Measurements from ENCODE around the gene RPL18.
"Not testable (repeated sequence)": the region's sequence is repeated elsewhere in the genome, so short reads cannot be mapped to it uniquely, and the experiment has no call there.

RPL18 gene

GRCh38 chr19:48618916-48619691, at the start of gene RPL18, which contains the start of gene SPHK2:
Gene RPL18, minus strand, starts transcription at chr19:48619178. Its CDS starts 35 bp downstream, at chr19:48619143.
Gene SPHK2, plus strand, starts transcription at chr19:48619506. Its CDS starts 1,009 bp downstream, at chr19:48620515.
- DNase-seq (ENCODE audit: low read depth): peak; percentile 93

- DNase-seq (ENCODE audit: low read depth): no peak
Observed at GRCh38 chr19:48668761-48669160, 49.8 kb upstream of the RPL18 start.

DNA sequence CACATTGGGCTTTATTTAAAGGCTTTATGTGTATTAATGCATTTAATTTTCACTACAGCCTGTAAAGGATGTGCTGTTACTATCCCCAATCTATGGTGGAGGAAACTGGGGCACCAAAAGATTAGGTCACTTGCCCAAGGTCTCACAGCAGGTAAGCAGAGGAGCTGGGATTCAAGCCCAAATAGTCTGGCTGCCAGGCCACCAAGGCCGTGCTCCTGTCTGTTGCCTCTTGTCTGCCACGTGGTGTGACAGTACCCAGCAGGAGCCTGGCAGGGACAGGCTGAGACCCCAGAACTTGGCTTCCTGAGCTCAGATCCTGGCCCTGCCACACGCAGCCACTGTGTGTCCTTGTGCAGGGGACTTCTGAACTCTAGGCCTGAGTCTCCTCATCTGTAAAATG, 49.4 kb upstream of the RPL18 start:
- DNase-seq (ENCODE audit: low read depth): no peak

DNA sequence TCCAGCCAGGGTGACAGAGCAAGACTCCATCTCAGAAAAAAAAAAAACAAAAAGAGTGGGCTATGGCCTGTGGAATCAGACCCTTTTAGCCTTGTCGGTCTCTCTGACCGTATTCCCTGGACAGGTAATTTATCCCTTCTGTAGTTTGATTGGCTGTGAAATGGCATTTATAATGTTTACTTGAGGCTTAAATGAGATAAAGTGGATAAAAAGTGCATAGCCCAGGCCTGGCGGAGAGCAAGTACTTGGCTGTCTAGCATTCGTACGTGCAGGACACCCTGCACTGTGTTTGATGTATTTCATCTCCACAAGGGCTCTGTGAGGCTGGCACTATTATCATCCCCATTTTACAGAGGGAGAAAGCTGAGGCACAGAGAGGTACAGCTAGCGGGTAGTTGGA, 46.8 kb upstream of the RPL18 start:
- DNase-seq (ENCODE audit: low read depth): no peak

- no peak for DNase-seq (ENCODE audit: low read depth)
Observed at GRCh38 chr19:48664476-48664875, 45.5 kb upstream of the RPL18 start.

- no peak for DNase-seq (ENCODE audit: low read depth)
Observed at GRCh38 chr19:48663667-48664066, 44.7 kb upstream of the RPL18 start.

GRCh38 chr19:48661711-48662090, 42.7 kb upstream of the RPL18 start:
- DNase-seq (ENCODE audit: low read depth): no peak

DNA sequence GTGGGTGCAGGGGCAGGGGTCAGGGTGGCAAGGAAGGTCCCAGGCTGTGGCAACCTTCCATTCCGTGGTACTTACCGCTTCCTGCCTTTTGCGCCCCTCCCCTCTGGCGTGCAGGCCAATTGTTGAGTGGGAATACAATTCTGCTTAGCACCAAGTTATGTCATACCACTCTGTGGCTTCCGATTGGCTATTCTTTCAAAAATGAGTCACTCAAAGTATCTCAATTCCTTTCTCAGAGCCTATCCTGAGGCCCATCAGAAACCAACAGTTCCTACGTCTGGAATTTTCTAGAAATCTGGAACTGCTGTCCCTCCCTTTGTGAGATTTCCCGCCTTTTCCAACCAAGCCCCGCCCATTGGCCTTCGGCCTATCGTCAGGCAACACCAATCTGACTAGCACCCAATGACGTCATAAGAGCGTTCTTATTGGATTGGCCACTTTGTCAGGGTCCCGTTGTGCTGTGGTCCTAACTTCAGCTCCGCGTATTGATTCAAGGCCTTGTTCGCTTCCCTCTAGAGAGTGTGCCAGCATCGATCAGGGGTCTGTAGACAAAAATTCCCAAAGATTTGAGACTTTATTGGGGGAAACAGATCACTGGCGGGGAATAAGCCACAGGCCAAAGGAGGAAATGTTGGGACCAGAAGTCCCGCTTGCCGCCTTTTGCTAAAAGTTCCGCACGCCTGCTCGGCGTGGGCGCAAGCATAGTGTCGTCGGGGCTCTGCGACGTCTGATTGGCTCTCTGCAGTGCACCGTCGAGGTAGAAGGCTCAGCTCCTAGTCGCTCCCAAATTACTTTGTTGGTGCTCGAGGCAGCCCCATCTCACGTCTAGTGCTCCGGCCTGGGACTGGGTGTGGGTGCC, 42.1 kb upstream of the RPL18 start:
- DNase-seq (ENCODE audit: low read depth): peak; percentile 74

- no peak for DNase-seq (ENCODE audit: low read depth)
Observed at GRCh38 chr19:48659768-48660167, 40.8 kb upstream of the RPL18 start.

DNA sequence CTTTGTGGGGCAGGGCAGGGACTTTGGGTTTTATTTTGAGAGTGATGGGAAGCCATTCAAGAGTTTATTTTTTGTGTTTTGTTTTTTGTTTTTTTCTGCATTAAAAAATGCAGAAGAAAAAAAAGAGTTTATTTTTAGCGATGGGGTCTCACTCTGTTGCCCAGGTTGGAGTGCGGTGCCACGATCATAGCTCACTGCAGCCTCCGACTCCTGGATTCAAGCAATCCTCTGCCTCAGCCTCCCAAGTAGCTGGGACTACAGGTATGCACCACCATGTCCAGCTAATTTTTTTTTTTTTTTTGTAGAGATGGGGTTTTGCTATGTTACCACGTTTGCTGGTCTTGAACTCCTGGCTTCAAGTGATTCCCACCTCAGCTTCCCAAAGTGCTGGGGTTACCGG, 39.5 kb upstream of the RPL18 start:
- no peak for DNase-seq (ENCODE audit: low read depth)

GRCh38 chr19:48657828-48658227, 38.9 kb upstream of the RPL18 start:
- DNase-seq (ENCODE audit: low read depth): not testable (repeated sequence)

GRCh38 chr19:48656840-48657474, 38.0 kb upstream of the RPL18 start:
- no peak for DNase-seq (ENCODE audit: low read depth)

- no peak for DNase-seq (ENCODE audit: low read depth)
Observed at GRCh38 chr19:48654299-48655059, 35.5 kb upstream of the RPL18 start.

GRCh38 chr19:48651683-48652048, 32.7 kb upstream of the RPL18 start:
- no peak for DNase-seq (ENCODE audit: low read depth)

DNA sequence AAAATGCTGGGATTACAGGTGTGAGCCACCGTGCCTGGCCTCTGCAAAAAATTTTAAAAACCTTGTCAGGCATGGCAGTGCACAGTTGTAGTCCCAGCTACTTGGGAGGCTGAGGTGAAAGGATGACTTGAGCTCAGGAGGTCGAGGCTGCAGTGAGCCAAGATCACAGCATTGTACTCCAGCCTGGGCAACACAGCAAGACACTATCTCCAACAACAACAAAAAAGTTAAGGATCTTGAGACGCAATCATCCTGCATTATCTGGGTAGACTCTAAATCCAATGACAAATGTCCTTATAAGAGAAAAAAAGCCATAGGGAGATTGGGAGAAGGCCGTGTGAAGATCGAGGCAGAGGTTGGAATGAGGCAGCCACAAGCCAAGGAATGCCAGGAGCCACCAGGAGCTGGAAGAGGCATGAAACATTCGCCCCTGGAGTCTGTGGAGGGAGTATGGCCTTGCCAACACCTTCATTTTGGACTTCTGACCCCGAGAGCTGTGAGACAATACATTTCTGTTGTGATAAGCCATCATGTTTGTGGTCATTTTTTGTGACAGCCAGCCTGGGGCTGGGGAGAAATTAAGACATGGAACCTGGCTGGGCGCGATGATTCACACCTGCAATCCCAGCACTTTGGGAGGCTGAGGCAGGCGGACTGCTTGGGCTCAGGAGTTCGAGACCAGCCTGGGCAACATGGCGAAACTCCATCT, 32.1 kb upstream of the RPL18 start:
- no peak for DNase-seq (ENCODE audit: low read depth)

DNA sequence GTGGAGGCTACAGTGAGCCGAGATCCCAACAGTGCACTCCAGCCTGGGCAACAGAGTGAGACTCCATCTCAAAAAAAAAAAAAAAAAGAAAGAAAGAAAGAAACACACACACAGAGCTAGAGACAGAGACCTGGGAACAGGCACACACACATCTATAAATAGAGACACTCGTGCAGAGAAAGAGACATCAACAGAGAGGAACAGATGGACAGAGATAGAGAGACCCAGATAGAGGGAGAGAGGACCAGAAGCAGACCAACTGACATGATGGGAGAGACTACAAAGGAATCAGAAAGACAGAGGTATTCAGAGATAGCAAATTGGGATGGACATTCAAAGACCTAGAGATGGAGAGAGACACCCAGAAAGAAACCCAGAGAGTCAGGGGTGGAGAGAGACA, 29.2 kb upstream of the RPL18 start:
- no peak for DNase-seq (ENCODE audit: low read depth)

DNA sequence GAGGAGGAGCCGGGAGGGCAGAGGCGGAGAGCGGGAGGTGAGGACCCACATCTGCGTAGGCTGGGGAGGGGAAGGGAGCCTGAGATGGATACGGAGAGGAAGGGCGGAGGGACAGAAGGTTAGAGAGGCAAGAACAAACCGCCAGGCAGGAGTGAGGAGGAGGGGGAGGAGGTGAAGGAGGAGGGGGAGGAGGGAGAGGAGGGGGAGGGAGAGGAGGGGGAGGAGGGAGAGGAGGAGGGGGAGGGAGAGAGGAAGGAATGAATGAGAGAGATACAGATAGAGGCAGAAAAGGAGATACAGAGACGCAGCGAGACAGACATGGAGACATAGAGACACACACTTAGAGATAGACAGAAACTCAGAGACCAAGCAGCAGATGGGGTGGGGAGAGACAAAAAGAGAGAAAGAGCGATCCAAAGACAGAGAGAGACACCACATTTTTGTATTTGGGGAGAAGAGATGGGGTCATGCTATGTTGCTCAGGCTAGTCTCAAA, 27.8 kb upstream of the RPL18 start:
- no peak for DNase-seq (ENCODE audit: low read depth)

DNA sequence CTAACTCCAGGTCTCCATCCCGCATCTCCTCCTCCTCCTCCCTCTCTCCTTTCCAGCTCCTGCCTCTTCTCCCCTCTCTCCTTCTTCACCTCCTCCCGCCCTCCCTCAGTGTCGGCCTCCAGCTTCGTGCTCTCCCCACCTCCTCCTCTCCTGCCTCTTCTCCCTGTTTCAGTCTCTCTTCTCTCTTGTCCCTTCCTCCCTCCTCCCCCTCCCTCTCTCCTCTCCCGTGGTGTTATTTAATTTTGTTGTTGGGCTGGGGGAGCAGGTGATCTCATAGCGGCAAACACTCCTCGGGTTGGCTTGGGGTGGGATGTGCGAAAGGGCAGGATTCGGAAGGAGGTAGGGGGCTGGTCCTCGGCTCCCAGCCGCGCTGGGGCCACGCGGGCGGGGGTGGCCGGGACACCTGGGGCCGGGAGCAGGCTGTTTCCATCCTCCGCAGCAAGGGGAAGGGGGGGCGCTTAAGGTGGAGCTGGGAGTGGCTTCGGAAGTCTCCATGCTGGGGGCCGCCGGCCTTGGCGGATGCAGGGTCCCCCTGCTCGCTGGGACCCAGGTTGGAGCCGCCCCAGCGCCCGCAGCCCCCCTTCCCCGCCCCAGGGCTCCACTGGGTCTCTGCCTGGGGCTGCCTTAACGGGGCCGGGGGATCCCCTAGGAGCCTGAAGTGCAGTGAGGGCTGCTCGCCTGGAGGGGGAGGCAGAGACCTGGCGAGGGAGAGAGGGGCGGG, 27.2 kb upstream of the RPL18 start, which contains the start of gene CA11:
TSS of gene CA11 (minus strand) at position 187 of the 721 bp plus-strand sequence. CDS start 555 bp downstream, outside the sequence.
- peak; percentile 83 for DNase-seq (ENCODE audit: low read depth)

DNA sequence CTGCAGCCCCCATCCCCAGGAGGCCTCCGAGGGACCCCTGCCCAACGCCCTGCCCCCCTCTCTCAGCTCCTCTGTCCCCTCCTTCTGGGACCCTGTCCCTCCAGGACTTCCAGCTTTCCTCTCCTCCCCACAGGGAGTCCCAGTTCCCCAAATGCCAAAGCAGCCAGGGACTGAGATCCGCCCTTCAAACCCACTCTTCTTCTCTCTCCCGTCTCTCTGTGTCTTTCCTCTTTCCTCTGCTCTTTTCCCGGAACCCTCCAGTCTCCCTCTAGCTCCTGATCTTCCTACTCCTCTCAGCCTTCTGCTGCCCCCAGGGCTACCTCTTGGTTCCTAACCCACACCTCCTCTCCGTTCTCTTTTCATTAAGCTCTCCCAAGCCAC, 26.6 kb upstream of the RPL18 start:
- DNase-seq (ENCODE audit: low read depth): no peak
